DND-41 (cell line): ENCODE measurements around the gene TBX18.

Source experiments
- ATAC-seq: fragments of 200-7000 bp; cut with Tn5 transposase; 3 replicates; pipeline ENCODE4 v1.9.1; 2021; ENCODE audit warnings: low read depth; ENCODE audit not compliant: insufficient read depth
- DNase-seq: peaks from one replicate; pipeline ENCODE4 v3.0.0-alpha.2; 2020
- H2AFZ ChIP-seq: 2 replicates; pipeline ENCODE4 v1.6.0; 2012; ENCODE audit warnings: low read depth, low read length
- H3K27ac ChIP-seq: 2 replicates; pipeline ENCODE4 v1.5.1; 2012; ENCODE audit warnings: low read length, inconsistent platforms
- H3K27me3 ChIP-seq: fragments of 200-600 bp; sonication (generic); 2 replicates; pipeline ENCODE4 v1.6.0; 2012; ENCODE audit warnings: low read length, mild to moderate bottlenecking, inconsistent platforms; ENCODE audit not compliant: insufficient read depth, poor library complexity
- H3K36me3 ChIP-seq: 2 replicates; pipeline ENCODE4 v1.5.1; 2012; ENCODE audit warnings: low read length, inconsistent platforms; ENCODE audit not compliant: insufficient read depth
- H3K4me1 ChIP-seq: 2 replicates; pipeline ENCODE4 v1.5.1; 2012; ENCODE audit warnings: mild to moderate bottlenecking, low read length; ENCODE audit not compliant: insufficient read depth
- H3K4me2 ChIP-seq: 2 replicates; pipeline ENCODE4 v1.6.0; 2012; ENCODE audit warnings: mild to moderate bottlenecking, moderate library complexity, low read length, inconsistent platforms; ENCODE audit not compliant: insufficient read depth
- H3K4me3 ChIP-seq, 2 experiments: fragments of 200-600 bp in 1 of 2; shearing (Covaris generic) in 1 of 2; 2 replicates each; pipeline ENCODE4 v1.5.1; 2012 to 2016; ENCODE audit warnings: inconsistent platforms in 2 of 2, low read length in 2 of 2, mild to moderate bottlenecking in 2 of 2, low read depth in 1 of 2, moderate library complexity in 1 of 2
- H3K79me2 ChIP-seq: 2 replicates; pipeline ENCODE4 v1.6.0; 2012; ENCODE audit warnings: low read length, inconsistent platforms; ENCODE audit not compliant: insufficient read depth
- H3K9ac ChIP-seq: 2 replicates; pipeline ENCODE4 v1.6.0; 2012; ENCODE audit warnings: low read depth, mild to moderate bottlenecking, inconsistent platforms, low read length, moderate library complexity
- H3K9me3 ChIP-seq: 2 replicates; pipeline ENCODE4 v1.5.1; 2012; ENCODE audit warnings: low read length, moderate library complexity, mild to moderate bottlenecking, inconsistent platforms; ENCODE audit not compliant: insufficient read depth, severe bottlenecking
- H4K20me1 ChIP-seq: 2 replicates; pipeline ENCODE4 v1.6.0; 2012; ENCODE audit warnings: low read length; ENCODE audit not compliant: insufficient read depth
- EZH2 ChIP-seq: IDR thresholded peaks from 3 replicates; pipeline ENCODE4 v1.6.1; 2012; ENCODE audit warnings: borderline replicate concordance, low read depth, mild to moderate bottlenecking, moderate library complexity, low read length, inconsistent platforms; ENCODE audit not compliant: severe bottlenecking
- TF ChIP-seq, protein P1 (sequence below): IDR thresholded peaks from 2 replicates; pipeline ENCODE4 v1.5.1; 2012; ENCODE audit warnings: borderline replicate concordance, low read length, moderate library complexity, mild to moderate bottlenecking; ENCODE audit not compliant: poor library complexity, severe bottlenecking; ENCODE audit errors: extremely low read depth

TBX18 gene

GRCh38 chr6:84675651-84676050 lies 88.7 kb downstream of the TBX18 start:
- Histone ChIP-seq H3K4me1 (no peaks in the 10 kb centered on the region), H3K27me3 (no peaks in the 10 kb centered on the region), H3K36me3 (no peaks in the 10 kb centered on the region), H3K4me3 (no peak overlapping the region), H3K79me2 (no peaks in the 10 kb centered on the region), H4K20me1 (no peaks in the 10 kb centered on the region), H3K4me2 (no peak overlapping the region), H3K9ac (no peak overlapping the region), H2AFZ (no peak overlapping the region), H3K9me3 (no peaks in the 10 kb centered on the region), H3K27ac (no peak overlapping the region)
- no peak for TF ChIP-seq EZH2
- TF ChIP-seq, protein P1, sequence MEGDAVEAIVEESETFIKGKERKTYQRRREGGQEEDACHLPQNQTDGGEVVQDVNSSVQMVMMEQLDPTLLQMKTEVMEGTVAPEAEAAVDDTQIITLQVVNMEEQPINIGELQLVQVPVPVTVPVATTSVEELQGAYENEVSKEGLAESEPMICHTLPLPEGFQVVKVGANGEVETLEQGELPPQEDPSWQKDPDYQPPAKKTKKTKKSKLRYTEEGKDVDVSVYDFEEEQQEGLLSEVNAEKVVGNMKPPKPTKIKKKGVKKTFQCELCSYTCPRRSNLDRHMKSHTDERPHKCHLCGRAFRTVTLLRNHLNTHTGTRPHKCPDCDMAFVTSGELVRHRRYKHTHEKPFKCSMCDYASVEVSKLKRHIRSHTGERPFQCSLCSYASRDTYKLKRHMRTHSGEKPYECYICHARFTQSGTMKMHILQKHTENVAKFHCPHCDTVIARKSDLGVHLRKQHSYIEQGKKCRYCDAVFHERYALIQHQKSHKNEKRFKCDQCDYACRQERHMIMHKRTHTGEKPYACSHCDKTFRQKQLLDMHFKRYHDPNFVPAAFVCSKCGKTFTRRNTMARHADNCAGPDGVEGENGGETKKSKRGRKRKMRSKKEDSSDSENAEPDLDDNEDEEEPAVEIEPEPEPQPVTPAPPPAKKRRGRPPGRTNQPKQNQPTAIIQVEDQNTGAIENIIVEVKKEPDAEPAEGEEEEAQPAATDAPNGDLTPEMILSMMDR, result no peak
- ATAC-seq, result no peak
- no peak for DNase-seq

DNA sequence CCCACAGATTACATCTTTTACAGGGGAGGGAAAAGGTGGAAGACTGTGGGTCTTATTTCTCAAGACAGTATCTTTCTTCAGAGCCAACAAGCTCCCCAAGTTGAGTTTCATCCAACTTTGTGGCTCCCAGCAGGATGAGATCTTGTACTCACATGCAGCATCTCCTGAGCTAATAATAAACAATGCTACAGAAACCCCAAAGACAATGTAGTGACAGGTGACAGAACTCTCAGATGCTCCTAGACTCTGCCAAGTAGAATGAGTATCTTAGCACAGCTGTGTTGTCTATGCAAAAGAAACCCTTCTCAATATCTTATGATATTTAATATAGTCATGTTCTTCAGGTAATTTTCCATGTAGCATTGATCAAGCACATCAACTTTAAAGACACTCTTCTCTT lies 90.0 kb downstream of the TBX18 start:
- Histone ChIP-seq H3K4me1 (no peaks in the 10 kb centered on the region), H3K79me2 (no peaks in the 10 kb centered on the region), H2AFZ (no peak overlapping the region), H4K20me1 (no peaks in the 10 kb centered on the region), H3K27me3 (no peaks in the 10 kb centered on the region), H3K9me3 (no peaks in the 10 kb centered on the region), H3K36me3 (no peaks in the 10 kb centered on the region), H3K4me2 (no peak overlapping the region), H3K27ac (no peak overlapping the region), H3K4me3 (no peak overlapping the region), H3K9ac (no peak overlapping the region)
- DNase-seq, result no peak
- ATAC-seq, result no peak
- TF ChIP-seq, protein P1, result no peak
- no peak for TF ChIP-seq EZH2

GRCh38 chr6:84671183-84671582 lies 93.2 kb downstream of the TBX18 start:
- Histone ChIP-seq H3K36me3 (no peaks in the 10 kb centered on the region), H3K27ac (no peak overlapping the region), H3K4me3 (no peak overlapping the region), H3K9ac (no peak overlapping the region), H2AFZ (no peak overlapping the region), H3K9me3 (no peaks in the 10 kb centered on the region), H3K79me2 (no peaks in the 10 kb centered on the region), H3K4me2 (no peak overlapping the region), H3K27me3 (no peaks in the 10 kb centered on the region), H4K20me1 (no peaks in the 10 kb centered on the region), H3K4me1 (no peaks in the 10 kb centered on the region)
- ATAC-seq (no peak), DNase-seq (no peak)
- TF ChIP-seq, protein P1, result no peak
- no peak for TF ChIP-seq EZH2

GRCh38 chr6:84669945-84670344 lies 94.5 kb downstream of the TBX18 start:
- Histone ChIP-seq H2AFZ (no peak overlapping the region), H3K36me3 (no peaks in the 10 kb centered on the region), H3K4me3 (no peak overlapping the region), H3K27ac (no peak overlapping the region), H3K4me1 (no peaks in the 10 kb centered on the region), H3K79me2 (no peaks in the 10 kb centered on the region), H3K27me3 (no peaks in the 10 kb centered on the region), H3K9me3 (no peaks in the 10 kb centered on the region), H3K4me2 (no peak overlapping the region), H3K9ac (no peak overlapping the region), H4K20me1 (no peaks in the 10 kb centered on the region)
- TF ChIP-seq, protein P1, result no peak
- no peak for TF ChIP-seq EZH2
- ATAC-seq (no peak), DNase-seq (no peak)
